IPS DF 4.7 (cell line): ENCODE data around the gene DERL2.

Experiments used
- DNase-seq: peaks from one replicate; pipeline ENCODE4 v3.0.0-alpha.2; 2013; ENCODE audit warnings: low spot score; ENCODE audit errors: extremely low read depth

DERL2 gene

DNA sequence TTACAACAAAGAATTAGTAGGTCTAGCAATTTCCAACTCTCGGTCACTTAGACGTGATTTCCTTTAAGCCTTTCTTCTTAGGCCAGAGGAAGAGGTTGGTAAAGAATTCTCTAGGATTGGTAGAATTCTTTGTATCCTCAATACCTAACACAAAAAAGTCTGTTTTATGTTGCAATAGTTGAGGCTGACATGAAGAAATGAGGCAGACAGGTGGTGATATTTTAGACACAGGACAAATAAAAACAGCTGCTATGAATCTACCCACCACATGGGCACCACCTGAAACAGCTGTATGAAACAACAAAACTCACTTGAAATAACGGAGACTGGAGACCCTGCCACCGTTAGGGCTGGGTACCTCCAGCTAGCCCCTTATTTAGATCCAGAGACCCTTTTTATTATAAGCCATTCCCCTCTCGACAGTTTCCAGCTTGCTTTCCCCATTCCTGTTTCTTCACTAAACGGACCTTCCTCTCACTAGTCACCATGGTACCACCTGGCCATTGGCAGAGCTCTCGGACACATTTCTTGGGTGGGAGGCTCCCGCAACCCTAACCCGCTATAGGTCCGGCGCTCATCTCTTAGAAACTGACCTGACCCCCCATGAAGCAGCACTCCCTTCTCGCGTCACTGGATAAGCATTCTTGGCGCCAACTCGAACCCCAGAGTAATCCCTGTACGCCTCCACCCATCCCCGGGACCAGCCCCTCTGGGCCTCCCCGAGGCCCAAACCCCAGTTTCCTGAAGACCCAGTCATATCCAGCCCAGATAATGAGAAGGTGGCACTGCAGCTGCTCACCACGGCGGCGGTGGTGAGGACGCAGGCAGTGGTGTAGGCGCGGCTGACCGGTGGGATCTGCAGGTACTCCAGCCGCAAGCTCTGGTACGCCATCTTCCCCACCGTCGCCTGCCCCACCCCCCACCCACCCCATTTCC lies at the start of gene DERL2:
Gene DERL2 (minus strand): TSS at position 909 of the 936 bp plus-strand sequence. CDS start 17 bp downstream, at position 892.
- no peak for DNase-seq

DNA sequence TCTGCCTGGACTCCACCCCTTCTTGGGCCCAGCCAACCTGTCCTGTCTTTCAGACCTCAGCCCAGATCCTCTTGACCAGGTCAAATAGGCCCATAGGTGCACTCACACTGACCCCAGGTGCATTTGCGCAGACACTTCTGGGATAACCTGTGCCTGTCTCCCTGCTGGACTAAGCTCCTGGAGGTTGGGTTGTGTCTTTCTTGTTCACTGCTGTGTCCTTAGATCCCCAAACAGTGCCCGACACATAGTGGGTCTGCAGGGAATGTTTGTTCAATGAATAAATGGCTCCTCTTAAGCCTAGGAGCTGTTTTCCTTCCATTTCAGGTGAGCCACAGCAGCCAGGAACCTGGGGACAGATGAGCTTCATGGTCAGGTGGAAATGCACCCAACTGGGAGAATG lies 49.5 kb upstream of the DERL2 start:
- no peak for DNase-seq

DNA sequence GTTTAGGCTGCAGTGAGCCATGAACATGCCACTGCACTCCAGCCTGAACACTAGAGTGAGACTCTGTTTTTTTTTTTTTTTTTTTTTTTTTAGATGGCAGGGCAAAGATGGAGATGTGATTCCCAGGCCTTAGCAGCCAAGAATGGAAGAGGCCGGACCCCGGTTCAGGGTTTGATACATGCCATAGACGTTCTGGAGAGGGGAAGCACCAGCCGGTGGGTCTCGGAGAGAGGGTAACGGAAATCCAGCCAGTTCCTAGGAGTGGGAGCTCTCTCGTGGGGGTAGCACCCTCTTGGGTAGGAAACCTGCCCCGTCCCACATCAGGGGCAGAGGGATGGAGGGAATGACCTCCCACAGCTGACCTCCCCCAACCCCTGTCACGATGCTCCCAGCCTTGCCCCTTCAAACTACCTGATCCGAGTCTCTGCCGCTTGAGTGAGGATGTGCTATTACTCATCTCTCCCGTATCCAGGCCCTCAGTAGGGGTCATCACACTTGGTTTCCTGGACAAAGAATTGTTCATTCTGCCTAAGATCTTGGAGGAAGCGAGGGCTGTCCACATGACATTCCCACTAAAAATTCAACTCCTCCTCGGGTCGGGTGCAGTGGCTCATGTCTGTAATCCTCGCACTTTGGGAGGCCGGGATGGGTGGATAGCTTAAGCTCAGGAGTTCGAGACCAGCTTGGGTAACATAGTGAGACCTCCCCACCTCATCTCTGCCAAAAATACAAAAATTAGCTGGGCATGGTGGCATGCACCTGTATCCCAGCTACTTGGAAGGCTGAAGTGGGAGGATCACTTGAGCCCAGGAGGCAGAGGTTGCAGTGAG lies 47.7 kb upstream of the DERL2 start:
- no peak for DNase-seq

DNA sequence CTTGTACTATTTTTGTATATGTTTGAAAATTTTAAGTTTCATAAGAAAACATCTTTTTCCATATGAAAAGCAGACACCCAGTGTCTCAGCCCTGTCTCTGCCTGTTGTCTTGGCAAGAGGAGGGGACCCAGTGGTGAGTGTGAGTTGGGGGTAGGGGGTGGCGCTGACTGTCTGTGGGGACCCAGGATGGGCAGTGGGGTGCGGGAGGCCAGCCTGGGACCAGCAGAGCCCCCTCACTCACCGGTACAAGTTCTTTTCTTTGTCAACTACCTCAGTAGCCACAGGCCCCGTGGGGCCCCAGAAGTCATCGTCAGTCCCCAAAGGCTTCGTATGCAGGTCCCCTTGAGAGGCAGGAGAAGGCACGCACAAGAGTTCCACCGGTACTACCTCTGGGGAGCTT lies 46.6 kb upstream of the DERL2 start:
- DNase-seq, result no peak

DNA sequence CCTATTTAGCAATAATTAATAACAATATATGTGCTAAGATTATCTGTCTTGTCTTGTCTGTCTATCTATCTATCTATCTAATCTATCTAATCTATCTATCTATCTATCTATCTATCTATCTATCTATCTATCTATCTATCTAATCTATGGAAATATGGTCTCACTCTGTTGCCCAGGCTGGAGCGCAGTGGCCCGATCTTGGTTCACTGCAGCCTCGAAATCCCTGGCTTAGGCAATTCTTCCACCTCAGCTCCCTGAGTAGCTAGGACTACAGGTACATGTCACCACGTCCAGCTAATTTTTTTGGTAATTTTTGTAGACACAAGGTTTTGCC lies 45.1 kb upstream of the DERL2 start:
- DNase-seq, result no peak

DNA sequence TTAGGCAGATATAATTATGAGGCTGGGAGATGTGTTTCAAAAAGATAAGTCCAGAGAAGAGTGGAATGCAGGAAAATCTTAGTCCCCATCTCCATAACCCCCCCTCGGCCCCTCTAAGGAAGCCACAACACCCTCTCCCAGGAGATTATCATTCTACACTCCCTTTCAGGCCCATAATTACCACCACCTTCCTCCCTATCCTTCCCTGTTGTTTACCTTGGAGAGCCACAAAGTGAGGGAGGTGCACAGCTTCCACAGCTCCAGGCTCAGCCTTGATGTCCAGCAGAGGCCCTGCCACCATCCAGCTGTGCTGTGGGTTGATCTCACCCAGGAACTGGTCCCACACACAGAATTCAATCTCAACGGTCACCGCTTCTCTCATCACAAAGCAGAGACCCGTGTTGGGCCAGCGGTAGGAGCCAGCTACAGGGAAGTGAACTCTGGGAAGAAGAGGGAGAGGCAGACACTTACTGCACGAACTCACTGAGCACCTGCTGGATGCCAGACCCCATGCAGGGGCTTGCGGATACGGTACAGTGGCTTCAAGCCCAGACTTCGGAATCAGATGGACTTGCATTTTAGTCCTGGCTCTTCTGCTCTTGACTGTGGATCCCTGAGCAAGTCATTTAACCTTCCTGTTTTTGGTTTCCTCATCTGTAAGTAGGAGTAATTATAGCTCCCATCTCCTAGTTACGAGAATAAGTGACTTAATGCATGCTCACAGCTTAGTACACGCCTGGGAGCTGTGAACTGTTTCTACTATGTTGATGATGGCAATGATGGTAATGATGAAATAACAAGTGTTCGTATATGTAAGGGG lies 44.5 kb upstream of the DERL2 start:
- DNase-seq, result no peak

DNA sequence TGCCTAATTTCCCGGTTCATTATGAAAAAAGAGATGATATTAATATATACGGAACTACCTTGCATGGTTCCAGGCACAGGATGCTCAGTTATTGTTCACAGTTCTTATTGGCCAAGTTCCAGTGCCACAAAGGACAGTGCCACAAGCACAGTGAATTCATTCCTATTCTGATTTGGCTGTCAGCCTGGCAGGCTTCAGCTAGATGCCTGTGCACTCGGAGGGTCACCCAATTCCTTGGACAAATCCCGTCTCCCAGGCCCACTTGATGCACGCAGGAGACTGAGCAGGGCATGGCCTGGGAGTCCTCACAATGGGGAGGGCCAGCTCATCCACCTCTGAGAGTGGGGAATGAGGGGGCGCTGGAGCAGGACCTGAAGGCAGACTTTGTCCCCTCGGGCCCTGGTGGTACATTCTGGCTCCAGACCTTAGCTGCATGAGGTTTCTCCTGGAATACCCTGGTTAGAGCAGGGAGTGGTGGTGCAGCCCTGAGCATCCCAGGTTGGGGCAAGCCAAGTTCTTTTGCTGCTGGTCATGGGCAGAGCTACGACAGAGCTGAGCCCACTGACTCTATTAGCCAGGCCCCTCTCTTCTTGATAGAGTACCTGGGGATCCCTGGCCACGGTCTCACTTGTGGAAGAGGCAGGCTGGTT lies 41.7 kb upstream of the DERL2 start:
- no peak for DNase-seq

DNA sequence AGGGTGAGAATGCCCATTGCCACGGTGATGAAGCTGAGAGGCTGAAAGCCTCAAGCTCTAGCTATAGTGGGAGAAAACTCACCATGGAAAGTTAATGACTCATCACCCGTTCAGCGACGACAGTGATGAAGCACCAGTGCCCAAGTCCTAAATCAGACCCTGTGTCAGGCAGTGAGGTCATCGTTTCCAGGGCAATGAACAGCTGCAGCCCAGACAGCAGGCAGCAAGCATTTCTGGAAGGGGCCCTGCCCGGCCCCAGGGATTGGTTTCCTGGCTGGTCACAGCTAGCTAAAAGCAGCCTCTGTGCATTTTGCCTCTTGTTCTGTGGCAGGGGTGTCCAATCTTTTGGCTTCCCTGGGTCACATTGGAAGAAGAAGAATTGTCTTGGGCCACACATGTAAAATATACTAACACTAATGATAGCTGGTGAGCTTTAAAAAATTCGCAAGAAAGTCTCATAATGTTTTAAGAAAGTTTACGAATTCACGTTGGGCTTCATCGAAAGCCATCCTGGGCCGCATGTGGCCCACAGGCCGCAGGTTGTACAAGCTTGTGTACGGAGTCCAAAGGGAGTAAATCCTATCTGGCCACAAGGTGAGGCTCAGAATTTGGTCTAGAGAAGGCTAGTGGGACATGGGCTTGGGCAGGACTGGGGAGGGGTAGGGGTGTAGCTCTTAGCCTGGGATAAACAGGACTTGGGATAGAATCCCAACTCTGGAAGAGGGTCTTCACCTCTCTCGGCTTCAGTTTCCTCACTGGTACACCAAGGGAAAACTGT lies 41.0 kb upstream of the DERL2 start:
- no peak for DNase-seq

DNA sequence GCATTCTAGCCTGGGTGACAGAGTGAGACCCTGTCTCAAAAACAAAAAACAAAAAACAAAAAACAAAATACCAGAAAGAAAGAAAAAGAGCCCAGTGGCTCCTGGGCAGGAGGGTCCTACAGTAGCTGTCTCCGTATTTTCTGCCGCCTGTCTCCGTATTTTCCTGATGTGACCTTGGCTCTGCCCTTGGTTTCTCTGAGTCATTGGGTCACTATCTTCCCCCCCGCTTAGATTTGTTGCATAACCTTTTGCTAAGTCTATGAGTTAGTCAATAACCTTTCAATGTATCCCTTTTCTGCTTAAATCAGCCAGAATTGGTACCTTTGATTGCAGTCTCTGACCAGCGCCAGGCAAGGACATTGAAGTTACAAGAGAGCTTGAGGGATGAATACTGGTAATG lies 37.3 kb upstream of the DERL2 start:
- no peak for DNase-seq

DNA sequence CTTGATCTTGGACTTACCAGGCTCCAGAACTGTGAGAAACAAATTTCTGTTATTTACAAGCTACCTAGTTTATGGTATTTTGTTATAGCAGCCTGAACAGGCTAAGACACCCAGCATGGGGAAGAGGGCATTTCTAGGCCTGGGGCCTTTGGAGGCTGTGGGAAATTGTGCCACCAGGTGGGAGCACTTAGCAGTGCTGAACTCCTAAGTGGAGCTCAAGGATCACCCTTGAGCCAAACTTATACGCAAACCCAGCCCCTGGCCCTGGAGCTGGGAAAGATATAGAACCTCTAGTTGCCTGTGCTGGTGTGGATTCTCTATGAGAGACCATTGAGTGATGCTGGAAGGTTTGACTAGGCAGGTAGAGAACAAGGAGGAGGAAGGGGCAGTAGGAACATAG lies 36.5 kb upstream of the DERL2 start:
- DNase-seq, result no peak

DNA sequence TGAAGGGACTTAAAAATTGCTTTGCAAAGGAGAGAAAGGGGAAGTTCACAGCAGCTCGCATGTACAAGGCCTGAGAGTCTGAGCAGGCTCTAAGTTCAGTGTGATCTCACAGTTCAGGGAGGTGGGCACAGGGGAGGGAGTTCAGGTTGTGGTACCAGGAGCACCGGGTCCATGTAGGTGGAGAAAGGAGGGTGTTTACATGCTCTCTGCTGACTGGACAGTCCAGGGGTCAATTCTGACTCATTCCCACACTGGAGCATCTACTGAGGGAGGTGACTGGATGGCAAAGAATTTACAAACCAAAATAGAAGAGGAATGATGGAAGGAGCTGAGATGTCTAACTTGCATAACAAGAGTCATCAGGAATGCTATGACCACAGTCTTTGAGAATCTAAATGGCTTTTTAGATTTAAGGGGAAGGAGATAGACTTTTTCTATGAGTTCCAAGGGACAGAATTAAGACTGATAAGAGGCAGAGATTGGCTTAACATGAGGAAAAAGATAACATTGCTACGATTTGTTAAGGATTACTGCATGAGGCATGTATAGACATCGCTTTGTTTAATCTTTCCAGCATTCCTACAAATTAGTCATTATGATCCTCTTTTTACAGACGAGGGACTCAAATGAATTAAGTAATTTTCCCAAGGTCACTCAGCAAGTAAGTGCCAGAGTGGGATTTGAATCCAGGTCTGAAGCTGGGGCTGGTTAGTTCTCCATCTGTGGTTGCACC lies 30.2 kb upstream of the DERL2 start:
- no peak for DNase-seq

DNA sequence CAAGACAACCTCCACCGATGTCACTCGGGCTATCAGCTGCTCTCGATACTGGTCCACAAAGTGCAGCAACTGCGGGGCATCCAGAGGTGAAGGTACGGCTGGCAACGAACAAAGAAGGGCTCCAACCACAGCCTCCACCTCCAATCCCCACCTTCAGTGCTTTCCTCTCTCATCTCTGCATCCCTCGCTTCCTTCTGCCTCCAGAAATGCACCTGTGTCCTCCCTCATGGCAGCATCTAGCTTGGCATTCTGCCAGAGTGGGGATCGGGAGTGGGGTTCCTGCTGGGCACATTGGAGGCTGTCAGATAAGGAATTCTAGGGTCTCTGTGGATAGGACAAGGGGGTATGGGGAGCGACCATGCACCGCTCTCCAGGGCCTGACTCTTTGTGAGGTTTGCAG lies 29.0 kb upstream of the DERL2 start:
- DNase-seq, result no peak

DNA sequence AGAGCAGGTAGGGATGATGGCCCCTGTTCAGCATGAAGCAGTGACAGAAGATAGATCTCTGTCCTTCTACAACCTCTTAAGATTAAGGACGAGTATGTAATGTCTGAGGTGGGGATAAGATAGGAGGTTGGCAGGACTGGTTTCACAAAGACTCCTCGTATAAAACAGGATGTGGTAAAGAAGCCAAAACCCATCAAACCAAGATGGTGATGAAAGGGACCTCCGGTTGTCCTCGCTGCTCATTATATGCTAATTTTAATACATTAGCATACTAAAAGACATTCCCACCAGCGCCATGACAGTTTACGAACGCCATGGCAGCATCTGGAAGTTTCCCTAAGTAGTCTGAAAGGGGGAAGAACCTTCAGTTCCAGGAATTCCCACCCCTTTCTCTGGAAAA lies 27.6 kb upstream of the DERL2 start:
- no peak for DNase-seq

DNA sequence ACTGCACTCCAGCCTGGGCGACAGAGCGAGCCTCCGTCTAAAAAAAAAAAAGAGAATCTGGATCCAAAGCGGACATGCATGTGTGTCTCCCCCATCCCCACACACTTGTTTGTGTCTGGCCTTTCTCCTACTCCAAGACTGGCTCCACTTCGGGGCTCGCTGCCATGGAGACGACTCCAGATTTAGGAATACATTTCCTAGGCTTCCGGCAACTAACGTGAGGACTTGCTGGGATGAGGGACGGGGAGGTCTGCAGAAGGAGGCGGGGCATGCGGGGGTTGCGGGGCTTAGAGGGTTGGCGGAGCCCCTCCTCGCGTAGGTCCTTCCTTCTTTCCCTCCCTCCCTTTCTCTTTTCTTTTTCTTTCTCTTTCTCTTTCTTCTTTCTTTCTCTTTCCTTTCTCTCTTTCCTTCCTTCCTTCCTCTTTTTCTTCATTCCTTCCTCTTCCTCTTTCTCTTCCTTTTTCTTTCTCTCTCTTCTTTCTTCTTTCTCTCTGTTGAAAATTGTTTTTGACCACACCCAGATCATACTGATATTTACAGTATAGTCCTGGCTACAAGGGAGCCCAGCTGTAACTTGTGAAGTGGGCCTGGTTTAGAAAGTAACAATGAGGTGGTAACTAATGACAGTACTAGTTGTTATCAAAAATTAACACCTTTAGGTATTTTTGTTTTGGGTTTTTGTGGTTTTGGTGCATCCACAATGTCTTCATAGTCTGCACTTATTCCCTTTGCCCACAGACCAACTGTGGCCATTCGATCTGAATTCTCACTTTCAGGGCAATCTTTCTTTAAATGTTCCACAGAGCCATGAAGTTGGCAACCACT lies 25.6 kb upstream of the DERL2 start:
- DNase-seq, result no peak

DNA sequence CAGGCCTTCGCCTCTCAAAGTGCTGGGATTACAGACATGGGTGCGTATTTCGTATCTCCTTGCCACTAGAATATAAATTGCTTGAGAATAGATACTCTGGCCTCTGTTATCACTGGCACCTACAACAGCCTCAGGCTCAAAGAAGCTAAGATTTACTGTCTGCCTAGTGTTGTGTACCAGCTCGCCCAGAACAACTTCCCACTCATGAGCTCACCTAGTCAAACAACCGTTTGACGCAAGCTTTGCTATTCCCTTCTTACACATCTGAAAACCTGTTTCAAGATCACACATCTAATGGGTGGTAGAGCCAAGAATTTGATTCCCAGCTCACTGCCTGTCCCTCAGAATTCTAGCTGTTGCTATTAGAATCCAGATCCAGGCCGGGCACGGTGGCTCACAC lies 24.8 kb upstream of the DERL2 start:
- DNase-seq, result no peak

DNA sequence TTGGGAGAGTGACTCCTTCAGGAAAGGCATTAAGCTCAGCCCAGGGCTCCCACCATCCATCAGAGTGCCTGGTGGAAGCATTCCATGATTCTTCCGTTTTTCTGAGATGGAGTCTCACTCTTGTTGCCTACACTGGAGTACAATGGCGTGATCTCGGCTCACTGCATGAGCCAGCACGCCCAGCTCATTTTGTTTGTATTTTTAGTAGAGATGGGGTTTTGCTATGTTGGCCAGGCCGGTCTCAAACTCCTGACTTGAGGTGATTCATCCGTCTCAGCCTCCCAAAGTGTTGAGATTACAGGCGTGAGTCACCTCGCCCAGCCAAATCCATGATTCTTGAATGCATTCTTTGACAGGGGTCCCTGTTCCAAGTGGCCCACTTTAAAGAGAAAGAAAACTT lies 23.5 kb upstream of the DERL2 start:
- no peak for DNase-seq

DNA sequence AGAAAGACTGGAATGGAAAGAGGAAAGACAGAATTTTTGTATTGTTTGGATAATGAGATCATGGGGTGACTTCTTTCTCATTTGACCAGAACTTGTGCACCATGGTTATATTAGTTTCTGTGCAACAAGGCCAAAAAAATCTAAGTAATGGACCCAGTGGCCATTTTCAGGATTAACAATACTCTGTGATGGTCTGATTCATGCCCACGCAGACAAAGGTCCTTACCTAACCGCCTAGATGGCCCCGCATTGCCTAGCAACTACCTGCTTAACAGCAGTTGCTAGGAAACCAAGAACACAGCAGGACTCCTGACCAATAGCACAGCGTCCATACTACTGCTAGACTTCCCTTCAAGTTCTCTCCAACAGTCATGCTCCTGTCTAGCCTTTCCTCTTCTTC lies 22.8 kb upstream of the DERL2 start:
- DNase-seq, result no peak

DNA sequence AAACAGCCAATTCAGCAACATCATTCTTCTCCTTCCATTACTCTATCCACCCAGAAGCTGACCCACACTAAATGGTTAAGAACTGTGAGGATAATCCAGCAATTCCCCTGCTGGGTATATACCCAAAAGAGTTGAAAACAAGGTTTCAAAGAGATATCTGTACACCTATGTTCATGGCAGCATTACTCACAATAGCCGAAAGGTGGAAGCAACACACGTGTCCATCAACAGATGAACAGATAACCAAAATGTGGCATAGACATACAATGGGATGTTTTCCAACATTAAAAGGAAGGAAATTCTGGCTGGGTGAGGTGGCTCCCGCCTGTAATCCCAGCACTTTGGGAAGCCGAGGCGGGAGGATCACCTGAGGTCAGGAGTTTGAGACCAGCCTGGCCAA lies 20.3 kb upstream of the DERL2 start:
- no peak for DNase-seq

DNA sequence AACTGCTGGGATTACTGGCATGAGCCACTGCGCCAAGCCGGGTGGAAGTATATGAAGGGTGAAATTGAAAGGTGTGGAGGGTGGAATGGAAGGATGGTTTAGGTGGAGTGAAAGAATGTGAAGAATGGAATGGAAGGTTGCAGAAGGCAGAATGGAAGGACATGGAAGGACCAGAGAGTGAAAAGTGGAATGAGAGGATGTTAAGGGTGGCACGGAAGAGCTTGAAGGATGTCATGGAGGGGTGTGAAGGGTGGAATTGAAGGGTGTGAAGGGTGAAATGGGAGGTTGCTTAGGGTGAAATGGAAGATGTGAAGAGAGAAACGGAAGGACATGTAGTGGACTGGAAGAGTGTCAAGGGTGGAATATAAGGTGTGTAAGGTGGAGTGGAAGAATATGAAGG lies 16.6 kb upstream of the DERL2 start:
- DNase-seq, result no peak
